ENCODE measurements around the gene OCIAD2. TPM values are rescaled to one million over a fixed set of nuclear protein-coding genes. Genes with fewer than 3 reads are reported as not detected.
"Not testable (repeated sequence)": the region's sequence is repeated elsewhere in the genome, so short reads cannot be mapped to it uniquely, and the experiment has no call there.

OCIAD2 gene
- total and polyA plus RNA-seq, 12 donors: 11.1 to 44.1 (median 26.2) TPM

- Histone ChIP-seq H3K27ac (no peak overlapping the region), H3K36me3 (replicated peaks in 1 of 2) (peaks cover 0 to 24% of the 10 kb centered on the region in 2 donors)
These were observed 51.6 kb downstream of the OCIAD2 start for GRCh38 chr4:48854982-48855381.

GRCh38 chr4:48854395-48854683 is 52.2 kb downstream of the OCIAD2 start:
- no peaks in the 10 kb centered on the region for H3K9me3 ChIP-seq (replicated peaks in 1 of 3)
- H3K4me3 ChIP-seq: no peak overlapping the region
- intact Hi-C loops (cut with DNase I): no loop called here
- no peaks in the 10 kb centered on the region for H3K27me3 ChIP-seq
- no peak for TF ChIP-seq POLR2A (IDR thresholded peaks at IDR 0.05)
- TF ChIP-seq CTCF (IDR thresholded peaks at IDR 0.05): no peak
- H3K36me3 ChIP-seq (replicated peaks in 1 of 2): peaks cover 0 to 26% of the 10 kb centered on the region in 2 donors
- peaks cover 0 to 8% of the 10 kb centered on the region in 2 donors for H3K4me1 ChIP-seq (replicated peaks in 1 of 2)
- WGBS, 4 donors: 94 to 100% (median 98%) methylated on average over 1 of the region's 1 CpG
- no peak overlapping the region for H3K27ac ChIP-seq
- no peak for DNase-seq

More at GRCh38 chr4:48854982-48855381, 51.6 kb downstream of the OCIAD2 start:
- 51 to 64% (median 63%) methylated on average over 2 of the region's 2 CpGs for WGBS, 4 donors
- intact Hi-C loops (cut with DNase I): no loop called here
- DNase-seq: no peak
- H3K27me3 ChIP-seq: no peaks in the 10 kb centered on the region
- TF ChIP-seq CTCF (IDR thresholded peaks at IDR 0.05): no peak
- no peak for TF ChIP-seq POLR2A (IDR thresholded peaks at IDR 0.05)
- no peak overlapping the region for H3K4me3 ChIP-seq
- H3K4me1 ChIP-seq (replicated peaks in 1 of 2): peaks cover 0 to 8% of the 10 kb centered on the region in 2 donors
- no peaks in the 10 kb centered on the region for H3K9me3 ChIP-seq (replicated peaks in 1 of 3)

- WGBS, 4 donors: 94 to 96% (median 95%) methylated on average over 4 of the region's 4 CpGs
- H3K27me3 ChIP-seq: no peaks in the 10 kb centered on the region
- H3K27ac ChIP-seq: no peak overlapping the region
- H3K4me1 ChIP-seq (replicated peaks in 1 of 2): peaks cover 0 to 8% of the 10 kb centered on the region in 2 donors
- no peaks in the 10 kb centered on the region for H3K9me3 ChIP-seq (replicated peaks in 1 of 3)
- DNase-seq: no peak
- intact Hi-C loops (cut with DNase I): no loop called here
- no peak overlapping the region for H3K4me3 ChIP-seq
- TF ChIP-seq POLR2A (IDR thresholded peaks at IDR 0.05) (no peak), CTCF (IDR thresholded peaks at IDR 0.05) (no peak)
- H3K36me3 ChIP-seq (replicated peaks in 1 of 2): peaks cover 0 to 26% of the 10 kb centered on the region in 2 donors
These were observed 52.8 kb downstream of the OCIAD2 start for GRCh38 chr4:48853604-48854394.

GRCh38 chr4:48851651-48852050 is 54.9 kb downstream of the OCIAD2 start:
- DNase-seq: no peak
- Histone ChIP-seq H3K4me3 (no peak overlapping the region), H3K4me1 (replicated peaks in 1 of 2) (peaks cover 0 to 8% of the 10 kb centered on the region in 2 donors), H3K27ac (no peak overlapping the region), H3K36me3 (replicated peaks in 1 of 2) (peaks cover 0 to 10% of the 10 kb centered on the region in 2 donors), H3K9me3 (replicated peaks in 1 of 3) (no peaks in the 10 kb centered on the region), H3K27me3 (no peaks in the 10 kb centered on the region)
- WGBS, 4 donors: 77 to 88% (median 81%) methylated on average over 1 of the region's 1 CpG
- no peak for TF ChIP-seq CTCF (IDR thresholded peaks at IDR 0.05)
- TF ChIP-seq POLR2A (IDR thresholded peaks at IDR 0.05): no peak
- intact Hi-C loops (cut with DNase I): no loop called here

GRCh38 chr4:48848799-48849198 is 57.8 kb downstream of the OCIAD2 start:
- DNase-seq; H3K4me3 ChIP-seq; intact Hi-C loops (cut with DNase I); H3K27ac ChIP-seq; H3K9me3 ChIP-seq (replicated peaks in 1 of 3); H3K27me3 ChIP-seq; H3K4me1 ChIP-seq (replicated peaks in 1 of 2): not testable (repeated sequence)
- 97 to 99% (median 98%) methylated on average over 6 of the region's 6 CpGs for whole genome bisulfite sequencing, 4 donors
- peaks cover 0 to 18% of the 10 kb centered on the region in 2 donors for H3K36me3 ChIP-seq (replicated peaks in 1 of 2)

All from adrenal gland (tissue), 12 donors.